Effector memory CD8-positive, alpha-beta T cell (primary cell): ENCODE data around the gene MAMDC2.

Source experiments
- ATAC-seq: fragments of 150-1000 bp; cut with Tn5 transposase; replicated peaks from 2 replicates; pipeline ENCODE4 v1.10.0; 2021; ENCODE audit warnings: mild to moderate bottlenecking, moderate library complexity
- DNase-seq, 3 experiments: peaks; one replicate each; pipeline ENCODE4 v3.0.0; 2021
- H3K27ac Mint-ChIP-seq, 2 donors: one replicate each; pipeline ENCODE4 v1.8.0; 2022; ENCODE audit warnings: mild to moderate bottlenecking in 2 of 2, mixed read lengths in 2 of 2, moderate library complexity in 2 of 2
- H3K27me3 Mint-ChIP-seq, 2 donors: one replicate each; pipeline ENCODE4 v1.8.0; 2022; ENCODE audit warnings: mixed read lengths in 2 of 2
- H3K36me3 Mint-ChIP-seq: one replicate; pipeline ENCODE4 v1.8.0; 2022; ENCODE audit warnings: mild to moderate bottlenecking, moderate library complexity, mixed read lengths; ENCODE audit not compliant: insufficient read depth
- H3K4me1 Mint-ChIP-seq, 2 donors: one replicate each; pipeline ENCODE4 v1.8.0; 2022; ENCODE audit warnings: low read depth in 2 of 2, mixed read lengths in 2 of 2
- H3K4me3 Mint-ChIP-seq, 2 donors: one replicate each; pipeline ENCODE4 v1.8.0; 2022; ENCODE audit warnings: mild to moderate bottlenecking in 2 of 2, mixed read lengths in 2 of 2, moderate library complexity in 2 of 2
- H3K9me3 Mint-ChIP-seq, 2 donors: one replicate each; pipeline ENCODE4 v1.8.0; 2022; ENCODE audit warnings: mixed read lengths in 2 of 2

Gene MAMDC2

GRCh38 chr9:70110194-70111041, 66.8 kb downstream of the MAMDC2 start:
- no peaks in the 10 kb centered on the region for H3K36me3 Mint-ChIP-seq
- H3K27me3 Mint-ChIP-seq = peaks cover 43 to 49% of the 10 kb centered on the region in 2 donors
- DNase-seq (no peak), ATAC-seq (no peak)
- no peaks in the 10 kb centered on the region for H3K9me3 Mint-ChIP-seq
- no peak overlapping the region for H3K27ac Mint-ChIP-seq
- H3K4me1 Mint-ChIP-seq = peaks cover 4 to 8% of the 10 kb centered on the region in 2 donors
- no peak overlapping the region for H3K4me3 Mint-ChIP-seq

GRCh38 chr9:70111042-70111602, 67.5 kb downstream of the MAMDC2 start:
- ATAC-seq = no peak
- peaks cover 43 to 49% of the 10 kb centered on the region in 2 donors for H3K27me3 Mint-ChIP-seq
- no peak overlapping the region for H3K27ac Mint-ChIP-seq
- peaks cover 4 to 8% of the 10 kb centered on the region in 2 donors for H3K4me1 Mint-ChIP-seq
- no peak overlapping the region for H3K4me3 Mint-ChIP-seq
- no peaks in the 10 kb centered on the region for H3K36me3 Mint-ChIP-seq
- DNase-seq = peak; percentile 14 to 29 (median 26)
- H3K9me3 Mint-ChIP-seq = no peaks in the 10 kb centered on the region

- Mint-ChIP-seq H3K9me3 (no peaks in the 10 kb centered on the region), H3K4me1 (peaks cover 4 to 8% of the 10 kb centered on the region in 2 donors), H3K27ac (no peak overlapping the region), H3K27me3 (peaks cover 45% of the 10 kb centered on the region in 2 donors), H3K4me3 (no peak overlapping the region), H3K36me3 (no peaks in the 10 kb centered on the region)
- ATAC-seq (no peak), DNase-seq (no peak)
Observed at GRCh38 chr9:70111641-70112236, 68.1 kb downstream of the MAMDC2 start.

GRCh38 chr9:70112981-70113380, 69.3 kb downstream of the MAMDC2 start:
- ATAC-seq (no peak), DNase-seq (no peak)
- Mint-ChIP-seq H3K9me3 (no peaks in the 10 kb centered on the region), H3K36me3 (no peaks in the 10 kb centered on the region), H3K4me1 (peaks cover 4 to 8% of the 10 kb centered on the region in 2 donors), H3K27me3 (peaks cover 39 to 42% of the 10 kb centered on the region in 2 donors), H3K27ac (no peak overlapping the region), H3K4me3 (no peak overlapping the region)

DNA sequence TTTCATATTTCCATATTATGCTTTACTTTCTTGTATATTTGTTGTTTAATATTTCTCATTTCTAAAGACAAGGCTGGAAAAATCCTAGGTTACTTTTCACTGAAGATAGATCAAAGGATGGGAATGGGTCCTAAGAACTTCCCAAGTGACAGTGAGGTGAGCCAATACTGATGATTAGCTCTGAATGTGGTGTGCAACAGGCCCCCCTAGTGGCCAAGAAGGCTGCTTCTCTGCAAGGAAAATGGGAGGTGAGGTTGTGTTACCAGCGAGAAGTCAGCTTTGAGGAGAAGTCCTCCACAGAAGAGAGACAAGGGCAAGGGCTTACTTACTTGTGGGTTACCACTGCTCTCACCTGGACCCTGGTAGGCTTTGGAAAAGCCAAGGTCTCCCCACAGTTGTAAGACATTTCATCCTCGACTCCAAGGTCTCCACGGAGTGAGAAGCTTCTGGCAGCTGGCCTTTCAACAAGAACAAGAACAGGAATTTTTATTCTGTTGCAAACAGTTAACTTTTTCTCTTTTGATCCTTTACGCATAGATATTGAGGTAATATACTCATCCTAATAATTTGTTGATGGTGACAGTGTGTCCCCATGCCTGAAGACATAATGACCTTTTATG, 69.9 kb downstream of the MAMDC2 start:
- no peaks in the 10 kb centered on the region for H3K36me3 Mint-ChIP-seq
- DNase-seq (no peak), ATAC-seq (no peak)
- H3K4me1 Mint-ChIP-seq = peaks cover 4 to 8% of the 10 kb centered on the region in 2 donors
- no peak overlapping the region for H3K4me3 Mint-ChIP-seq
- H3K27me3 Mint-ChIP-seq = peaks cover 41 to 42% of the 10 kb centered on the region in 2 donors
- H3K27ac Mint-ChIP-seq = no peak overlapping the region
- H3K9me3 Mint-ChIP-seq = no peaks in the 10 kb centered on the region

- ATAC-seq (no peak), DNase-seq (no peak)
- Mint-ChIP-seq H3K36me3 (no peaks in the 10 kb centered on the region), H3K27me3 (peaks cover 46 to 52% of the 10 kb centered on the region in 2 donors), H3K9me3 (no peaks in the 10 kb centered on the region), H3K4me1 (peaks cover 4 to 8% of the 10 kb centered on the region in 2 donors), H3K27ac (no peak overlapping the region), H3K4me3 (no peak overlapping the region)
Observed at GRCh38 chr9:70114898-70115297, 71.2 kb downstream of the MAMDC2 start.

GRCh38 chr9:70117835-70118319, 74.2 kb downstream of the MAMDC2 start:
- no peaks in the 10 kb centered on the region for H3K4me1 Mint-ChIP-seq
- H3K4me3 Mint-ChIP-seq = no peak overlapping the region
- ATAC-seq = no peak
- H3K9me3 Mint-ChIP-seq = no peaks in the 10 kb centered on the region
- no peak overlapping the region for H3K27ac Mint-ChIP-seq
- peaks cover 37 to 42% of the 10 kb centered on the region in 2 donors for H3K27me3 Mint-ChIP-seq
- no peak for DNase-seq
- H3K36me3 Mint-ChIP-seq = no peaks in the 10 kb centered on the region

GRCh38 chr9:70119786-70120185, 76.1 kb downstream of the MAMDC2 start:
- H3K27me3 Mint-ChIP-seq = peaks cover 21 to 48% of the 10 kb centered on the region in 2 donors
- no peak for ATAC-seq
- H3K27ac Mint-ChIP-seq = no peak overlapping the region
- H3K36me3 Mint-ChIP-seq = no peaks in the 10 kb centered on the region
- H3K9me3 Mint-ChIP-seq = no peaks in the 10 kb centered on the region
- H3K4me3 Mint-ChIP-seq = no peak overlapping the region
- no peak for DNase-seq
- H3K4me1 Mint-ChIP-seq = no peaks in the 10 kb centered on the region

GRCh38 chr9:70120834-70121510, 77.3 kb downstream of the MAMDC2 start:
- no peak overlapping the region for H3K27ac Mint-ChIP-seq
- ATAC-seq (no peak), DNase-seq (no peak)
- H3K4me3 Mint-ChIP-seq = no peak overlapping the region
- peaks cover 17 to 47% of the 10 kb centered on the region in 2 donors for H3K27me3 Mint-ChIP-seq
- no peaks in the 10 kb centered on the region for H3K4me1 Mint-ChIP-seq
- H3K36me3 Mint-ChIP-seq = no peaks in the 10 kb centered on the region
- no peaks in the 10 kb centered on the region for H3K9me3 Mint-ChIP-seq

- H3K27me3 Mint-ChIP-seq = peaks cover 13 to 54% of the 10 kb centered on the region in 2 donors
- no peaks in the 10 kb centered on the region for H3K36me3 Mint-ChIP-seq
- no peaks in the 10 kb centered on the region for H3K9me3 Mint-ChIP-seq
- H3K27ac Mint-ChIP-seq = no peak overlapping the region
- H3K4me3 Mint-ChIP-seq = no peak overlapping the region
- H3K4me1 Mint-ChIP-seq = no peaks in the 10 kb centered on the region
- DNase-seq (no peak), ATAC-seq (no peak)
Observed at GRCh38 chr9:70121818-70122436, 78.3 kb downstream of the MAMDC2 start.

DNA sequence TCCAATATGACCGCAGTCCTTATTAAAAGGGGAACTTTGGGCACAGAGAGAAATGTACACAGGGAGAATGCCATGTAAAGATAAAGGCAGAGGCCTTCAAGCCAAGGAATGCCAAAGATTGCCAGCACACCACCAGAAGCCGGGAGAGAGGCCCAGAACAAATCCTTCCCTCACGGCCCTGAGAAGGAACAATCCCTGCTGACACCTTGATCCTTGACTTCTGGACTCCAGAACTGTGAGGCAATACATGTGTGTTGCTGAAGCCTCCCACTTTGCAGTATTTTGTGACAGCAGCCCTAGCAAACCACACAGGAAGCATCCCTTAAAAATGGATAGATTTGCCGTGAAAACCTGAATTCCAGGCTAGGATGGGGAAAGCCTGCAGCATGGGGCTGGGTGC, 80.0 kb downstream of the MAMDC2 start:
- no peak for DNase-seq
- ATAC-seq = no peak
- no peaks in the 10 kb centered on the region for H3K4me1 Mint-ChIP-seq
- H3K9me3 Mint-ChIP-seq = no peaks in the 10 kb centered on the region
- no peak overlapping the region for H3K27ac Mint-ChIP-seq
- peaks cover 4 to 57% of the 10 kb centered on the region in 2 donors for H3K27me3 Mint-ChIP-seq
- H3K36me3 Mint-ChIP-seq = no peaks in the 10 kb centered on the region
- no peak overlapping the region for H3K4me3 Mint-ChIP-seq

GRCh38 chr9:70125621-70126263, 82.1 kb downstream of the MAMDC2 start:
- H3K4me1 Mint-ChIP-seq = no peaks in the 10 kb centered on the region
- no peak for ATAC-seq

More at GRCh38 chr9:70125621-70126263, 82.1 kb downstream of the MAMDC2 start:
- DNase-seq = no peak
- no peak overlapping the region for H3K4me3 Mint-ChIP-seq
- no peaks in the 10 kb centered on the region for H3K36me3 Mint-ChIP-seq
- H3K27me3 Mint-ChIP-seq = peaks cover 0 to 37% of the 10 kb centered on the region in 2 donors
- no peaks in the 10 kb centered on the region for H3K9me3 Mint-ChIP-seq
- no peak overlapping the region for H3K27ac Mint-ChIP-seq
